Measurements from ENCODE around the gene SPEF2.

The SPEF2 gene

GRCh38 chr5:35647712-35648111 lies 30.0 kb downstream of the SPEF2 start:
- TF ChIP-seq CTCF (IDR thresholded peaks at IDR 0.05; ENCODE audit: low read depth, low read length): no peak
- Histone ChIP-seq H3K4me1 (no peaks in the 10 kb centered on the region), H3K4me3 (ENCODE audit: low read depth, low read length) (no peak overlapping the region), H3K9me3 (no peaks in the 10 kb centered on the region), H3K27me3 (no peaks in the 10 kb centered on the region), H3K36me3 (no peaks in the 10 kb centered on the region)
- DNase-seq: no peak

- H3K27me3 ChIP-seq: no peaks in the 10 kb centered on the region
- H3K36me3 ChIP-seq: no peaks in the 10 kb centered on the region
- DNase-seq: peak; percentile 11
- H3K4me1 ChIP-seq: no peaks in the 10 kb centered on the region
- no peak overlapping the region for H3K4me3 ChIP-seq (ENCODE audit: low read depth, low read length)
- no peaks in the 10 kb centered on the region for H3K9me3 ChIP-seq
- peak; percentile 18; the same call in 1 of the 2 replicates for TF ChIP-seq CTCF (IDR thresholded peaks at IDR 0.05; ENCODE audit: low read depth, low read length)
Observed at GRCh38 chr5:35651002-35651756, 33.5 kb downstream of the SPEF2 start.

- no peaks in the 10 kb centered on the region for H3K27me3 ChIP-seq
- no peaks in the 10 kb centered on the region for H3K9me3 ChIP-seq
- no peaks in the 10 kb centered on the region for H3K4me1 ChIP-seq
- TF ChIP-seq CTCF (IDR thresholded peaks at IDR 0.05; ENCODE audit: low read depth, low read length): no peak
- DNase-seq: no peak
- no peaks in the 10 kb centered on the region for H3K36me3 ChIP-seq
- H3K4me3 ChIP-seq (ENCODE audit: low read depth, low read length): no peak overlapping the region
Observed at GRCh38 chr5:35656721-35657120, 39.1 kb downstream of the SPEF2 start.

- no peak for DNase-seq
- Histone ChIP-seq H3K27me3 (no peaks in the 10 kb centered on the region), H3K4me1 (no peaks in the 10 kb centered on the region), H3K9me3 (no peaks in the 10 kb centered on the region), H3K36me3 (no peaks in the 10 kb centered on the region), H3K4me3 (ENCODE audit: low read depth, low read length) (no peak overlapping the region)
- TF ChIP-seq CTCF (IDR thresholded peaks at IDR 0.05; ENCODE audit: low read depth, low read length): no peak
Observed at GRCh38 chr5:35657877-35658276, 40.2 kb downstream of the SPEF2 start.

GRCh38 chr5:35659556-35659955 lies 41.9 kb downstream of the SPEF2 start:
- Histone ChIP-seq H3K36me3 (no peaks in the 10 kb centered on the region), H3K27me3 (no peaks in the 10 kb centered on the region), H3K4me1 (no peaks in the 10 kb centered on the region), H3K4me3 (ENCODE audit: low read depth, low read length) (no peak overlapping the region), H3K9me3 (no peaks in the 10 kb centered on the region)
- no peak for DNase-seq
- no peak for TF ChIP-seq CTCF (IDR thresholded peaks at IDR 0.05; ENCODE audit: low read depth, low read length)

GRCh38 chr5:35660451-35660850 lies 42.8 kb downstream of the SPEF2 start:
- Histone ChIP-seq H3K4me1 (no peaks in the 10 kb centered on the region), H3K36me3 (no peaks in the 10 kb centered on the region), H3K27me3 (no peaks in the 10 kb centered on the region), H3K4me3 (ENCODE audit: low read depth, low read length) (no peak overlapping the region), H3K9me3 (no peaks in the 10 kb centered on the region)
- no peak for DNase-seq
- no peak for TF ChIP-seq CTCF (IDR thresholded peaks at IDR 0.05; ENCODE audit: low read depth, low read length)
